H1 (cell line): ENCODE results near the gene SLC48A1.

Experiments
- PHF8 ChIP-seq: fragments of 200-600 bp; sonication (generic); conservative IDR thresholded peaks from 2 replicates; pipeline ENCODE4 v1.7.1; 2012; ENCODE audit warnings: low read depth, mild to moderate bottlenecking, inconsistent platforms, low read length, moderate library complexity
- POLR2A ChIP-seq, 2 experiments: IDR thresholded peaks; 1 replicate in 1 of 2; 2 replicates in 1 of 2; pipeline ENCODE4 v1.6.1; 2011; ENCODE audit warnings: low read depth in 2 of 2, low read length in 2 of 2, mild to moderate bottlenecking in 2 of 2; ENCODE audit errors: control extremely low read depth in 1 of 2
- TAF1 ChIP-seq: IDR thresholded peaks from 2 replicates; pipeline ENCODE4 v1.6.1; 2011; ENCODE audit warnings: mild to moderate bottlenecking, low read depth, low read length

GRCh38 chr12:47739297-47739696 lies 33.7 kb upstream of the SLC48A1 start:
- TF ChIP-seq TAF1 = no peak
- no peak for TF ChIP-seq POLR2A (IDR thresholded peaks at IDR 0.05; ENCODE audit: control extremely low read depth in 1 of 2, low read depth in 2 of 2, low read length in 2 of 2)
- TF ChIP-seq PHF8 = no peak
